ENCODE measurements around the gene SLC39A11.
"Not testable (repeated sequence)": the region's sequence is repeated elsewhere in the genome, so short reads cannot be mapped to it uniquely, and the experiment has no call there.

Gene SLC39A11

GRCh38 chr17:72937707-72938106, 154.8 kb downstream of the SLC39A11 start:
- peak overlapping the region; percentile 16 for H3K4me2 ChIP-seq
- peaks cover 19% of the 10 kb centered on the region for H3K4me1 ChIP-seq
- H4K20me1 ChIP-seq, result no peaks in the 10 kb centered on the region
- H3K9me3 ChIP-seq, result no peaks in the 10 kb centered on the region
- H3K9ac ChIP-seq, result peak overlapping the region; percentile 26; the same call in 1 of the 2 replicates
- H3K4me3 ChIP-seq, result no peak overlapping the region
- H3K36me3 ChIP-seq, result peaks cover 27% of the 10 kb centered on the region
- H3K27me3 ChIP-seq, result no peaks in the 10 kb centered on the region
- no peak for TF ChIP-seq Cebpa-rat (IDR thresholded peaks at IDR 0.05)
- H3K27ac ChIP-seq, result no peak overlapping the region

GRCh38 chr17:72937254-72937653, 155.2 kb downstream of the SLC39A11 start:
- not testable (repeated sequence) for H3K9me3 ChIP-seq, H4K20me1 ChIP-seq, H3K4me3 ChIP-seq, H3K27me3 ChIP-seq, H3K9ac ChIP-seq, H3K27ac ChIP-seq
- Histone ChIP-seq H3K36me3 (peaks cover 27% of the 10 kb centered on the region), H3K4me2 (peak overlapping the region; percentile 16; the same call in 1 of the 2 replicates), H3K4me1 (peaks cover 23% of the 10 kb centered on the region)

GRCh38 chr17:72935984-72936383, 156.5 kb downstream of the SLC39A11 start:
- Histone ChIP-seq H3K27me3 (no peaks in the 10 kb centered on the region), H4K20me1 (no peaks in the 10 kb centered on the region), H3K4me3 (no peak overlapping the region), H3K4me1 (peaks cover 35% of the 10 kb centered on the region), H3K9me3 (no peaks in the 10 kb centered on the region), H3K27ac (no peak overlapping the region), H3K4me2 (no peak overlapping the region), H3K36me3 (peaks cover 26% of the 10 kb centered on the region), H3K9ac (no peak overlapping the region)
- TF ChIP-seq Cebpa-rat (IDR thresholded peaks at IDR 0.05), result no peak

GRCh38 chr17:72934927-72935326, 157.6 kb downstream of the SLC39A11 start:
- Histone ChIP-seq H3K4me2 (no peak overlapping the region), H3K27me3 (no peaks in the 10 kb centered on the region), H3K27ac (no peak overlapping the region), H3K4me3 (no peak overlapping the region), H3K9me3 (no peaks in the 10 kb centered on the region), H4K20me1 (no peaks in the 10 kb centered on the region), H3K9ac (no peak overlapping the region), H3K36me3 (peaks cover 18% of the 10 kb centered on the region), H3K4me1 (peaks cover 46% of the 10 kb centered on the region)
- no peak for TF ChIP-seq Cebpa-rat (IDR thresholded peaks at IDR 0.05)

- peaks cover 33% of the 10 kb centered on the region for H3K4me1 ChIP-seq
- no peak overlapping the region for H3K27ac ChIP-seq
- peak overlapping the region; percentile 86 for H3K4me2 ChIP-seq
- H3K9ac ChIP-seq, result no peak overlapping the region
- no peaks in the 10 kb centered on the region for H3K27me3 ChIP-seq
- peaks cover 16% of the 10 kb centered on the region for H3K36me3 ChIP-seq
- TF ChIP-seq Cebpa-rat (IDR thresholded peaks at IDR 0.05), result no peak
- no peak overlapping the region for H3K4me3 ChIP-seq
- H4K20me1 ChIP-seq, result no peaks in the 10 kb centered on the region
- no peaks in the 10 kb centered on the region for H3K9me3 ChIP-seq
These were observed 160.9 kb downstream of the SLC39A11 start for GRCh38 chr17:72931635-72932034.

- Histone ChIP-seq H3K36me3 (peaks cover 13% of the 10 kb centered on the region; the same call in 1 of the 2 replicates), H3K27me3 (no peaks in the 10 kb centered on the region), H4K20me1 (no peaks in the 10 kb centered on the region), H3K4me1 (peaks cover 33% of the 10 kb centered on the region), H3K9ac (no peak overlapping the region), H3K4me2 (peak overlapping the region; percentile 86), H3K9me3 (no peaks in the 10 kb centered on the region), H3K27ac (peak overlapping the region; percentile 49), H3K4me3 (no peak overlapping the region)
- no peak for TF ChIP-seq Cebpa-rat (IDR thresholded peaks at IDR 0.05)
These were observed 161.3 kb downstream of the SLC39A11 start for GRCh38 chr17:72931163-72931562.

GRCh38 chr17:72930031-72930430, 162.5 kb downstream of the SLC39A11 start:
- H3K27me3 ChIP-seq, result no peaks in the 10 kb centered on the region
- TF ChIP-seq Cebpa-rat (IDR thresholded peaks at IDR 0.05), result no peak

GRCh38 chr17:72928454-72929136, 163.9 kb downstream of the SLC39A11 start:
- Histone ChIP-seq H3K27me3 (no peaks in the 10 kb centered on the region), H3K9ac (no peak overlapping the region), H3K9me3 (no peaks in the 10 kb centered on the region), H3K4me2 (no peak overlapping the region), H3K27ac (peak overlapping the region; percentile 28; the same call in 1 of the 2 replicates), H3K36me3 (peaks cover 12% of the 10 kb centered on the region; the same call in 1 of the 2 replicates), H3K4me3 (no peak overlapping the region), H4K20me1 (no peaks in the 10 kb centered on the region), H3K4me1 (peaks cover 33% of the 10 kb centered on the region)
- TF ChIP-seq Cebpa-rat (IDR thresholded peaks at IDR 0.05), result no peak

More at GRCh38 chr17:72930031-72930430, 162.5 kb downstream of the SLC39A11 start:
- Histone ChIP-seq H3K9ac (no peak overlapping the region), H3K9me3 (no peaks in the 10 kb centered on the region), H3K4me3 (no peak overlapping the region), H3K4me2 (peak overlapping the region; percentile 86; the same call in 1 of the 2 replicates), H3K27ac (peak overlapping the region; percentile 49; the same call in 1 of the 2 replicates), H3K4me1 (peaks cover 33% of the 10 kb centered on the region), H3K36me3 (peaks cover 16% of the 10 kb centered on the region; the same call in 1 of the 2 replicates), H4K20me1 (no peaks in the 10 kb centered on the region)

- no peaks in the 10 kb centered on the region for H3K27me3 ChIP-seq
- TF ChIP-seq Cebpa-rat (IDR thresholded peaks at IDR 0.05), result no peak
- peaks cover 33% of the 10 kb centered on the region for H3K4me1 ChIP-seq
- no peaks in the 10 kb centered on the region for H4K20me1 ChIP-seq
- H3K9me3 ChIP-seq, result no peaks in the 10 kb centered on the region
- H3K27ac ChIP-seq, result no peak overlapping the region
- H3K36me3 ChIP-seq, result peaks cover 12% of the 10 kb centered on the region; the same call in 1 of the 2 replicates
- H3K9ac ChIP-seq, result no peak overlapping the region
- H3K4me2 ChIP-seq, result no peak overlapping the region
- H3K4me3 ChIP-seq, result no peak overlapping the region
These were observed 164.7 kb downstream of the SLC39A11 start for GRCh38 chr17:72927760-72928159.

GRCh38 chr17:72927146-72927545, 165.3 kb downstream of the SLC39A11 start:
- Histone ChIP-seq H3K4me1 (peaks cover 34% of the 10 kb centered on the region), H3K36me3 (peaks cover 12% of the 10 kb centered on the region; the same call in 1 of the 2 replicates), H4K20me1 (no peaks in the 10 kb centered on the region), H3K4me3 (no peak overlapping the region), H3K27me3 (no peaks in the 10 kb centered on the region), H3K27ac (no peak overlapping the region), H3K9me3 (no peaks in the 10 kb centered on the region), H3K9ac (no peak overlapping the region), H3K4me2 (no peak overlapping the region)
- TF ChIP-seq Cebpa-rat (IDR thresholded peaks at IDR 0.05), result no peak

Data from BLaER1 (cell line).